Effector memory CD4-positive, alpha-beta T cell (primary cell): ENCODE measurements around the gene ZNF107.

Source experiments
- DNase-seq, 3 donors: peaks; one replicate each; pipeline ENCODE4 v3.0.0-alpha.2; 2020
- H3K27ac ChIP-seq: 2 replicates; pipeline ENCODE4 v1.7.0; 2013; ENCODE audit warnings: mild to moderate bottlenecking, low read length, moderate library complexity; ENCODE audit not compliant: insufficient read depth, poor library complexity, severe bottlenecking
- H3K27me3 ChIP-seq: replicated peaks from 2 replicates; pipeline ENCODE4 v1.7.0; 2013; ENCODE audit warnings: mild to moderate bottlenecking, low read length; ENCODE audit not compliant: insufficient read depth, control insufficient read depth, poor library complexity, severe bottlenecking
- H3K36me3 ChIP-seq: 2 replicates; pipeline ENCODE4 v1.7.0; 2013; ENCODE audit warnings: mild to moderate bottlenecking, low read length, moderate library complexity; ENCODE audit not compliant: control insufficient read depth, insufficient read depth
- H3K4me1 ChIP-seq: 2 replicates; pipeline ENCODE4 v1.7.0; 2013; ENCODE audit warnings: low read length, mild to moderate bottlenecking; ENCODE audit not compliant: control insufficient read depth, insufficient read depth, poor library complexity, severe bottlenecking
- H3K4me3 ChIP-seq: 2 replicates; pipeline ENCODE4 v1.7.0; 2013; ENCODE audit warnings: low read length, low read depth, mild to moderate bottlenecking; ENCODE audit not compliant: insufficient read depth, poor library complexity, severe bottlenecking
- H3K9me3 ChIP-seq: 2 replicates; pipeline ENCODE4 v1.7.0; 2013; ENCODE audit warnings: mild to moderate bottlenecking, low read length, moderate library complexity; ENCODE audit not compliant: control insufficient read depth
- total RNA-seq, 3 donors: gene quantifications; one replicate each; lab custom pipeline; 2026; lab: John Stamatoyannopoulos, UW

The ZNF107 gene
- total RNA-seq = 28.0 to 41.2 (median 33.7) reads per million in 3 donors

- peak within 1 kb of the TSS; percentile 92 for H3K4me3 ChIP-seq
- no peaks in the 10 kb centered on the region for H3K9me3 ChIP-seq
- H3K36me3 ChIP-seq = peaks cover 5% of the 10 kb centered on the region
- DNase-seq = peak; percentile 77 to 84 (median 80)
- peaks cover 14% of the 10 kb centered on the region for H3K4me1 ChIP-seq
- H3K27me3 ChIP-seq = no peaks in the 10 kb centered on the region
- peak within 1 kb of the TSS; percentile 82 for H3K27ac ChIP-seq
Measured at GRCh38 chr7:64665980-64666662, at the start of gene ZNF107. TSS of gene ZNF107 (plus strand) at chr7:64666133. CDS start at chr7:64666283, 150 bp downstream.

- Histone ChIP-seq H3K27me3 (no peaks in the 10 kb centered on the region), H3K9me3 (no peaks in the 10 kb centered on the region), H3K4me1 (no peaks in the 10 kb centered on the region), H3K27ac (no peak overlapping the region), H3K4me3 (no peak overlapping the region), H3K36me3 (no peaks in the 10 kb centered on the region)
- DNase-seq = peak in 1 of 3 donors; percentile 14
Measured at GRCh38 chr7:64618785-64619456, 47.0 kb upstream of the ZNF107 start.

GRCh38 chr7:64619705-64620104 is 46.2 kb upstream of the ZNF107 start:
- DNase-seq = no peak
- Histone ChIP-seq H3K27me3 (no peaks in the 10 kb centered on the region), H3K4me1 (no peaks in the 10 kb centered on the region), H3K4me3 (no peak overlapping the region), H3K9me3 (no peaks in the 10 kb centered on the region), H3K36me3 (no peaks in the 10 kb centered on the region), H3K27ac (no peak overlapping the region)

- Histone ChIP-seq H3K9me3 (no peaks in the 10 kb centered on the region), H3K4me3 (no peak overlapping the region), H3K4me1 (no peaks in the 10 kb centered on the region), H3K27ac (no peak overlapping the region), H3K36me3 (no peaks in the 10 kb centered on the region), H3K27me3 (no peaks in the 10 kb centered on the region)
- DNase-seq = no peak
Measured at GRCh38 chr7:64621656-64622055, 44.3 kb upstream of the ZNF107 start.

GRCh38 chr7:64625114-64626082 is 40.5 kb upstream of the ZNF107 start:
- Histone ChIP-seq H3K9me3 (no peaks in the 10 kb centered on the region), H3K4me3 (no peak overlapping the region), H3K36me3 (no peaks in the 10 kb centered on the region), H3K27me3 (no peaks in the 10 kb centered on the region), H3K27ac (no peak overlapping the region), H3K4me1 (no peaks in the 10 kb centered on the region)
- no peak for DNase-seq

- no peaks in the 10 kb centered on the region for H3K9me3 ChIP-seq
- no peaks in the 10 kb centered on the region for H3K36me3 ChIP-seq
- H3K4me3 ChIP-seq = no peak overlapping the region
Measured at GRCh38 chr7:64626083-64626469, 39.9 kb upstream of the ZNF107 start.

GRCh38 chr7:64626557-64626956 is 39.4 kb upstream of the ZNF107 start:
- Histone ChIP-seq H3K27ac (no peak overlapping the region), H3K4me1 (no peaks in the 10 kb centered on the region), H3K9me3 (no peaks in the 10 kb centered on the region), H3K27me3 (no peaks in the 10 kb centered on the region), H3K4me3 (no peak overlapping the region), H3K36me3 (no peaks in the 10 kb centered on the region)
- no peak for DNase-seq

More at GRCh38 chr7:64626083-64626469, 39.9 kb upstream of the ZNF107 start:
- no peak overlapping the region for H3K27ac ChIP-seq
- H3K4me1 ChIP-seq = no peaks in the 10 kb centered on the region
- H3K27me3 ChIP-seq = no peaks in the 10 kb centered on the region
- DNase-seq = no peak

GRCh38 chr7:64628192-64628591 is 37.7 kb upstream of the ZNF107 start:
- Histone ChIP-seq H3K27me3 (no peaks in the 10 kb centered on the region), H3K9me3 (no peaks in the 10 kb centered on the region), H3K27ac (no peak overlapping the region), H3K4me3 (no peak overlapping the region), H3K4me1 (no peaks in the 10 kb centered on the region), H3K36me3 (no peaks in the 10 kb centered on the region)
- DNase-seq = no peak

GRCh38 chr7:64628721-64629120 is 37.2 kb upstream of the ZNF107 start:
- no peak overlapping the region for H3K27ac ChIP-seq
- no peaks in the 10 kb centered on the region for H3K4me1 ChIP-seq
- no peak overlapping the region for H3K4me3 ChIP-seq
- no peaks in the 10 kb centered on the region for H3K36me3 ChIP-seq
- H3K9me3 ChIP-seq = no peaks in the 10 kb centered on the region
- DNase-seq = no peak
- no peaks in the 10 kb centered on the region for H3K27me3 ChIP-seq
